GM19099 (cell line): Measurements from ENCODE around the gene AFTPH.

Experiments
- POLR2A ChIP-seq: IDR thresholded peaks from 3 replicates; pipeline ENCODE4 v1.6.1; 2011; ENCODE audit warnings: low read depth; ENCODE audit not compliant: insufficient read length; ENCODE audit errors: extremely low read depth

The AFTPH gene

GRCh38 chr2:64488050-64488974 is 35.8 kb upstream of the AFTPH start:
- no peak for TF ChIP-seq POLR2A

- TF ChIP-seq POLR2A = no peak
Measured at GRCh38 chr2:64489081-64489751, 34.9 kb upstream of the AFTPH start.

GRCh38 chr2:64491426-64491825 is 32.7 kb upstream of the AFTPH start:
- TF ChIP-seq POLR2A = no peak

GRCh38 chr2:64492272-64492671 is 31.9 kb upstream of the AFTPH start:
- no peak for TF ChIP-seq POLR2A

GRCh38 chr2:64492821-64493220 is 31.3 kb upstream of the AFTPH start:
- no peak for TF ChIP-seq POLR2A

- no peak for TF ChIP-seq POLR2A
Measured at GRCh38 chr2:64493788-64494187, 30.3 kb upstream of the AFTPH start.

- no peak for TF ChIP-seq POLR2A
Measured at GRCh38 chr2:64498438-64498837, 25.7 kb upstream of the AFTPH start.

- no peak for TF ChIP-seq POLR2A
Measured at GRCh38 chr2:64500549-64500948, 23.6 kb upstream of the AFTPH start.

- TF ChIP-seq POLR2A = no peak
Measured at GRCh38 chr2:64501946-64502345, 22.2 kb upstream of the AFTPH start.

GRCh38 chr2:64502860-64503259 is 21.3 kb upstream of the AFTPH start:
- TF ChIP-seq POLR2A = no peak

- no peak for TF ChIP-seq POLR2A
Measured at GRCh38 chr2:64504774-64505720, 19.1 kb upstream of the AFTPH start.

GRCh38 chr2:64506686-64507085 is 17.4 kb upstream of the AFTPH start:
- no peak for TF ChIP-seq POLR2A

- no peak for TF ChIP-seq POLR2A
Measured at GRCh38 chr2:64514008-64514407, 10.1 kb upstream of the AFTPH start.

- no peak for TF ChIP-seq POLR2A
Measured at GRCh38 chr2:64515086-64515485, 9.0 kb upstream of the AFTPH start.
